OCI-LY1 (cell line): ENCODE measurements around the gene CRTC3.

Experiments used
- EZH2 ChIP-seq: fragments of 200-600 bp; sonication (generic), shearing (Covaris generic); IDR thresholded peaks from 2 replicates; pipeline ENCODE4 v1.8.0; 2017; ENCODE audit warnings: borderline replicate concordance, mixed run types, mild to moderate bottlenecking, antibody characterized with exemption, low read length, moderate library complexity, mixed read lengths
- TF ChIP-seq, protein P1 (sequence below): fragments of 200-600 bp; sonication (generic), shearing (Covaris generic); IDR thresholded peaks from 2 replicates; pipeline ENCODE4 v1.5.1; 2017; ENCODE audit warnings: mild to moderate bottlenecking, antibody characterized with exemption, low read length, moderate library complexity, mixed read lengths

DNA sequence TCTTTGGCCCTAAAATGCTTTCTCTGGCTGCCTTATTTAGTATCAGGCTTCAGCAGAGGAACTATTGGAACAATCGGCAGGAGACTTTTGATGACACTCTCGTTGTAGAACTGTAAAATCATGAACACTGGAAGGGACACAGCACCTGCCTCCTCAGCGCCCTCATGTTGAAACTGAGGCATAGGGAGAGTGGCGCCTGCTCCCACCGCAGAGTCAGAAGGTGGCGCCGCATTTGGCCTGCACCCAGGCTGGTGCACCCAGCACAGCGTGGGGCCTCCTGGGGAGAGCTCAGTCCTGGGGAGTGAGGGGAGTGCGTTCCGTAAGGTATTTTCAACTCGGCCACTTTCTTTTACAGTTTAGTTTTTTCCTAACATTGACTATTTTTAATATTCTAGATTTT is 109.2 kb downstream of the CRTC3 start:
- TF ChIP-seq, protein P1, sequence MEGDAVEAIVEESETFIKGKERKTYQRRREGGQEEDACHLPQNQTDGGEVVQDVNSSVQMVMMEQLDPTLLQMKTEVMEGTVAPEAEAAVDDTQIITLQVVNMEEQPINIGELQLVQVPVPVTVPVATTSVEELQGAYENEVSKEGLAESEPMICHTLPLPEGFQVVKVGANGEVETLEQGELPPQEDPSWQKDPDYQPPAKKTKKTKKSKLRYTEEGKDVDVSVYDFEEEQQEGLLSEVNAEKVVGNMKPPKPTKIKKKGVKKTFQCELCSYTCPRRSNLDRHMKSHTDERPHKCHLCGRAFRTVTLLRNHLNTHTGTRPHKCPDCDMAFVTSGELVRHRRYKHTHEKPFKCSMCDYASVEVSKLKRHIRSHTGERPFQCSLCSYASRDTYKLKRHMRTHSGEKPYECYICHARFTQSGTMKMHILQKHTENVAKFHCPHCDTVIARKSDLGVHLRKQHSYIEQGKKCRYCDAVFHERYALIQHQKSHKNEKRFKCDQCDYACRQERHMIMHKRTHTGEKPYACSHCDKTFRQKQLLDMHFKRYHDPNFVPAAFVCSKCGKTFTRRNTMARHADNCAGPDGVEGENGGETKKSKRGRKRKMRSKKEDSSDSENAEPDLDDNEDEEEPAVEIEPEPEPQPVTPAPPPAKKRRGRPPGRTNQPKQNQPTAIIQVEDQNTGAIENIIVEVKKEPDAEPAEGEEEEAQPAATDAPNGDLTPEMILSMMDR: peak; percentile 43
- no peak for TF ChIP-seq EZH2
